Heart right ventricle (tissue), 16 donors: Measurements from ENCODE around the gene SBK1. TPM values are rescaled to one million over a fixed set of nuclear protein-coding genes. Genes with fewer than 3 reads are reported as not detected.

Source experiments
- ATAC-seq, 8 donors: fragments of 200-7000 bp; cut with Tn5 transposase; one replicate each; pipeline ENCODE4 v1.9.1; 2020; ENCODE audit warnings: mild to moderate bottlenecking in 8 of 8, moderate library complexity in 8 of 8, moderate number of reproducible peaks in 1 of 8
- DNase-seq, 2 donors: peaks; one replicate each; pipeline ENCODE4 v3.0.0-alpha.2; 2020
- H3K27ac ChIP-seq, 10 donors: fragments of 200-600 bp; sonication (generic) in 2 of 10; one replicate each; pipeline versions ENCODE4 v1.5.0 to v1.8.0; 2020 to 2022; ENCODE audit warnings: mild to moderate bottlenecking in 3 of 10
- H3K27me3 ChIP-seq, 7 donors: fragments of 200-600 bp; one replicate each; pipeline ENCODE4 v1.8.0; 2021 to 2022; ENCODE audit warnings: mild to moderate bottlenecking in 2 of 7
- H3K36me3 ChIP-seq, 9 donors: fragments of 200-600 bp; sonication (generic) in 1 of 9; one replicate each; pipeline versions ENCODE4 v1.5.0 to v1.8.0; 2020 to 2022; ENCODE audit warnings: mild to moderate bottlenecking in 2 of 9
- H3K4me1 ChIP-seq, 9 donors: fragments of 200-600 bp; sonication (generic) in 1 of 9; one replicate each; pipeline versions ENCODE4 v1.5.0 to v1.8.0; 2020 to 2022; ENCODE audit warnings: mild to moderate bottlenecking in 4 of 9
- H3K4me3 ChIP-seq, 10 donors: fragments of 200-600 bp; sonication (generic) in 2 of 10; one replicate each; pipeline versions ENCODE4 v1.5.0 to v1.8.0; 2020 to 2022; ENCODE audit warnings: mild to moderate bottlenecking in 7 of 10, moderate library complexity in 2 of 10
- H3K9me3 ChIP-seq, 11 donors: fragments of 200-600 bp in 10 of 11; sonication (generic) in 2 of 11; one replicate each; pipeline versions ENCODE4 v1.5.0 to v1.8.0; 2013 to 2022; ENCODE audit warnings: mild to moderate bottlenecking in 2 of 11, control low read depth in 1 of 11, moderate library complexity in 1 of 11
- WGBS, 2 donors: extraction: QIAGEN DNeasy Blood & Tissue Kit; methylation state at CpG; one replicate each; pipeline ENCODE4 v1.1.7; 2013; ENCODE audit warnings: inconsistent platforms in 1 of 2; 5-methylcytosine and 5-hydroxymethylcytosine counted together
- intact Hi-C, 10 donors: fragments of 100-400 bp; cut with DNase I; formaldehyde crosslinking; loops; one replicate each; pipeline versions ENCODE4 v1.11.1 to v1.14.2; 2022
- polyA plus RNA-seq, 2 donors: library from polyadenylated mRNA; stranded (reverse); fragments of 200-250 nt; gene quantifications; one replicate each; pipeline ENCODE4 v1.2.3, GENCODE V29; 2013
- total RNA-seq, 10 donors: library from RNA; stranded (reverse); fragmentation: NEBNext Ultra II Directional in 3 of 10; extraction: Animal tissue kit (Norgen Biotek cat#: 25700) in 3 of 10; gene quantifications; one replicate each; pipeline versions ENCODE4 v1.2.1 to v1.2.4, GENCODE V29; 2021 to 2023
- TF ChIP-seq, protein P1 (sequence below), 9 donors: fragments of 200-600 bp; sonication (generic) in 2 of 9; IDR thresholded peaks; one replicate each; pipeline versions ENCODE4 v1.5.0 to v1.8.0; 2021 to 2022; ENCODE audit warnings: antibody characterized with exemption in 9 of 9, mild to moderate bottlenecking in 5 of 9, moderate library complexity in 1 of 9
- donor health status: Arrhythmogenic right ventricular cardiomyopathy.
- donor health status: ischemic (EF 13 %, LVEDD 7.1; RV severe dilation, severe dysfunction).
- donor health status: healthy with polysubstance abuse.
- donor health status: DM: no; HTN: yes; CAD: no.
- donor health status: DM: no; HTN: no; CAD: no.
- donor health status: ischemic (EF 25% LVEDD 6.9; RV normal size, moderate dysfunction).
- donor health status: ischemic (EF 25% LVEDD 5.7; RV mildly dilated, moderate dysfunction).
- donor health status: healthy.
- donor health status: DM: yes; HTN: yes; CAD: no.
- donor health status: Ischemic cardiomyopathy.
- donor health status: ischemic (EF 35%, LVEDD 5.7; RV mildly dilated, moderate dysfunction).
- donor health status: nonischemic (EF 11% LVEDD 7.7; RV severe dilation, severe dysfunction).
- donor health status: DM: yes; HTN: yes; CAD: no.
- donor health status: PGD.
- donor health status: ischemic (EF 29% LVEDD 5.4; RV normal size, mild dysfunction).
- donor health status: nonischemic (EF 23%, LVEDD 6.1; RV moderate dilation, normal function).

Gene SBK1
- total and polyA plus RNA-seq, 12 donors: 0.38 to 7.0 (median 2.8) TPM

DNA sequence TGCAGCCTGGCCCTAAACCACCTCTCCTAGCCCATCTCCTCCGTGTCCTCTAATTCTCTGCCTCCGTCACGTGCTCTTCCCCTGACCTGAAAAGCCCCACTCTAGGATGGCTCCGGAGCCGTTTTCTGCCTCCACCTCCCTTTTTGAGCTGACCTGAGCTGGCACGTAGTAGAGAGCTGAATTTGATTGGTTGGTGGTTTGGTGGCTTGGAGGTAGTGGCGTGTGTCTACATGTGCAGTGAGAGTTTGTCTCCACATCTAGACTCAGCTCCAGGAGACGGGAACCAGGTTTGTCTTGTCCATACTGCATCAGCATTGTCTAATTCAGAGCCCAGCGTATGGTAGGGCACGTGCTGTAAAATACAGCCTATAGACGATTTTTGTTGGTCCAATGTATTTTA is 3.0 kb downstream of the SBK1 start:
- Histone ChIP-seq H3K36me3 (no peaks in the 10 kb centered on the region), H3K4me1 (peaks cover 0 to 18% (median 9%) of the 10 kb centered on the region in 9 donors), H3K27ac (no peak overlapping the region), H3K9me3 (no peaks in the 10 kb centered on the region), H3K4me3 (no peak overlapping the region), H3K27me3 (peaks cover 0 to 23% (median 14%) of the 10 kb centered on the region in 7 donors)
- TF ChIP-seq, protein P1, sequence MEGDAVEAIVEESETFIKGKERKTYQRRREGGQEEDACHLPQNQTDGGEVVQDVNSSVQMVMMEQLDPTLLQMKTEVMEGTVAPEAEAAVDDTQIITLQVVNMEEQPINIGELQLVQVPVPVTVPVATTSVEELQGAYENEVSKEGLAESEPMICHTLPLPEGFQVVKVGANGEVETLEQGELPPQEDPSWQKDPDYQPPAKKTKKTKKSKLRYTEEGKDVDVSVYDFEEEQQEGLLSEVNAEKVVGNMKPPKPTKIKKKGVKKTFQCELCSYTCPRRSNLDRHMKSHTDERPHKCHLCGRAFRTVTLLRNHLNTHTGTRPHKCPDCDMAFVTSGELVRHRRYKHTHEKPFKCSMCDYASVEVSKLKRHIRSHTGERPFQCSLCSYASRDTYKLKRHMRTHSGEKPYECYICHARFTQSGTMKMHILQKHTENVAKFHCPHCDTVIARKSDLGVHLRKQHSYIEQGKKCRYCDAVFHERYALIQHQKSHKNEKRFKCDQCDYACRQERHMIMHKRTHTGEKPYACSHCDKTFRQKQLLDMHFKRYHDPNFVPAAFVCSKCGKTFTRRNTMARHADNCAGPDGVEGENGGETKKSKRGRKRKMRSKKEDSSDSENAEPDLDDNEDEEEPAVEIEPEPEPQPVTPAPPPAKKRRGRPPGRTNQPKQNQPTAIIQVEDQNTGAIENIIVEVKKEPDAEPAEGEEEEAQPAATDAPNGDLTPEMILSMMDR (IDR thresholded peaks at IDR 0.05): no peak
- intact Hi-C loops: no loop called here
- DNase-seq (no peak), ATAC-seq (no peak)
- 81 to 82% methylated on average over 11 of the region's 11 CpGs for WGBS, 2 donors

DNA sequence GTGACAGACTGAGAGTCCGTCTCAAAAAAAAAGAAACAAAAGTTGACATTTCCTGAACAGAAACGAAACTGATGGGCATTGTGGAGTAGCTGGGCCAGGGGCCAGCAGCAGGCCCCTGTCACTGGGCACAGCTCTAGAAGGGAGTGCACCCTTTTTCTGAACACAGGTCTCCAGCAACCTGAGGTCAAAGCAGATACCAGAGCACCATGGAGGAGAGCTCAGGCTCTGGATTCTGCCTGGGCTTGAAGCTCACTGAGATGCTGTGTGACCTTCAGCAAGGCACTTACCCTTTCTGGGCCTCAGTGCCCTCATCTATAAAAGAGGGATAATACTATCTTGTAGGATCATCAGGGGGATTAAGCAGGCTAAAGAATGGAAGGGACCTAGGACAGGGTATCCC is 5.0 kb downstream of the SBK1 start:
- H3K9me3 ChIP-seq: no peaks in the 10 kb centered on the region
- TF ChIP-seq, protein P1 (IDR thresholded peaks at IDR 0.05): no peak
- no peak overlapping the region for H3K27ac ChIP-seq
- DNase-seq (no peak), ATAC-seq (no peak)
- H3K4me3 ChIP-seq: no peak overlapping the region
- intact Hi-C loops: no loop called here
- H3K36me3 ChIP-seq: no peaks in the 10 kb centered on the region
- H3K4me1 ChIP-seq: peaks cover 0 to 23% (median 14%) of the 10 kb centered on the region in 9 donors
- 51 to 69% methylated on average over 2 of the region's 2 CpGs for WGBS, 2 donors
- peaks cover 0 to 23% (median 14%) of the 10 kb centered on the region in 7 donors for H3K27me3 ChIP-seq

DNA sequence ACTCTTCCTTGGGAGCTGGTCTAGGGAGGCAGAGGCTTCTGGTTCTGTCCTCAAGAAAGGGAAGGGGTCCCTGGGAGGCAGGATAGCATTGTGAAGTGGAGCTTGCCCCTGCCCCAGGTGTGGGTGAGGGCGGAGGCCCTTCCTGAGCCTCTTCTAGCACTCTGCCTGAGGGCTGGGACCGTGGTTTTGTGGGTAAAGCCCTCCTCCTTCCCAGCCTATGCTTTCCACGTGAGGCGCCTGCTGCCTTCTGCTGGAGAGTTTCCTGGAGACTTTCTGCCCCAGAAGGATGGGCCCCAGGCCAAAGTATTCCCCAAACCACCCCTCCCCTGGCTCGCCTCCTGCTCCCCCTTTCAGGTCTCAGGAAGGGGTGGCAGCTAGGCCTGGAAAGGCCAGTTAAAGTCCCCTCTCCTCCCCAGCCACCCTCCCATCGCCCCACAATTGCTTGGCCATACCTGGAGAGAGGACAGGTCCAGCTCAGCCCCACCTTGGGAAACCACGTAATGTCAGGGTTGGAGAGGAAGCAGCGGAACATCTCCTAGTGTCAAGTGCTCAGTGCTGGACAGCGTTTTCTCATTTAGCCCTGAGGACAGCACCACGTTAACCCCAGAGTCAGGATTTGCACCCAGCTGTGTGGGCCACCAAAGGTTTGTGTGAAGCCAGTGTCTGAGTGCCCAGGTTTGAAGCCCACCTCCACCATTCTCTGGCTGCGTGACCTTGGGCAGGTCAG is 5.6 kb downstream of the SBK1 start:
- DNase-seq (no peak), ATAC-seq (no peak)
- H3K27me3 ChIP-seq: peaks cover 0 to 18% (median 12%) of the 10 kb centered on the region in 7 donors
- no peaks in the 10 kb centered on the region for H3K9me3 ChIP-seq
- H3K27ac ChIP-seq: no peak overlapping the region
- no peaks in the 10 kb centered on the region for H3K36me3 ChIP-seq
- WGBS, 2 donors: 51 to 59% methylated on average over 11 of the region's 11 CpGs
- intact Hi-C loops: no loop called here
- peaks cover 0 to 18% (median 9%) of the 10 kb centered on the region in 9 donors for H3K4me1 ChIP-seq
- H3K4me3 ChIP-seq: no peak overlapping the region
- TF ChIP-seq, protein P1 (IDR thresholded peaks at IDR 0.05): no peak

DNA sequence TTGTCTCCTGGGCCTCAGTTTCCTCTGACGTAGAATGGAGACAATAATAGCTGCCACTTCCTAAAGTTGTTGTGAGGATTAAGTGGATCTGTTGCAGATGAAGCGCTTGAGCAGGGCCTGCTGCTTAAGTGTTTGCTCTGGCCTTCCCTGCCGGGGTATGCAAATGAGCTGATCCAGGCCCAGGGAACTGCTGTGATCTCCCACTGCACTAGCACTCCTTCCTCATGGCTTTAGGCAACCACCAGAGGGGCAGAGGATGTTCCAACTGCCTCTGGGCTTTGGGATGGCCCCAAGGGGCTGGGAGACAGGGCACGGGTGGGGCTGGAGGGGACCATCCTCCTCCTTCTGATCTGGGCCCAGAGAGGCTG is 6.2 kb downstream of the SBK1 start:
- WGBS, 2 donors: 63 to 65% methylated on average over 4 of the region's 4 CpGs
- Histone ChIP-seq H3K36me3 (no peaks in the 10 kb centered on the region), H3K4me3 (no peak overlapping the region), H3K27me3 (peaks cover 0 to 13% (median 7%) of the 10 kb centered on the region in 7 donors), H3K4me1 (peaks cover 0 to 13% (median 4%) of the 10 kb centered on the region in 9 donors), H3K9me3 (no peaks in the 10 kb centered on the region), H3K27ac (no peak overlapping the region)
- intact Hi-C loops: no loop called here
- TF ChIP-seq, protein P1 (IDR thresholded peaks at IDR 0.05): no peak
- no peak for ATAC-seq
- no peak for DNase-seq
